GM12874 (cell line): Measurements from ENCODE around the gene SLC2A9.

ENCODE experiments used
- TF ChIP-seq, protein P1 (sequence below): IDR thresholded peaks from 2 replicates; pipeline ENCODE4 v1.5.1; 2011; ENCODE audit warnings: low read depth, mild to moderate bottlenecking, control low read depth, low read length, moderate library complexity; ENCODE audit not compliant: insufficient read depth

SLC2A9 gene

DNA sequence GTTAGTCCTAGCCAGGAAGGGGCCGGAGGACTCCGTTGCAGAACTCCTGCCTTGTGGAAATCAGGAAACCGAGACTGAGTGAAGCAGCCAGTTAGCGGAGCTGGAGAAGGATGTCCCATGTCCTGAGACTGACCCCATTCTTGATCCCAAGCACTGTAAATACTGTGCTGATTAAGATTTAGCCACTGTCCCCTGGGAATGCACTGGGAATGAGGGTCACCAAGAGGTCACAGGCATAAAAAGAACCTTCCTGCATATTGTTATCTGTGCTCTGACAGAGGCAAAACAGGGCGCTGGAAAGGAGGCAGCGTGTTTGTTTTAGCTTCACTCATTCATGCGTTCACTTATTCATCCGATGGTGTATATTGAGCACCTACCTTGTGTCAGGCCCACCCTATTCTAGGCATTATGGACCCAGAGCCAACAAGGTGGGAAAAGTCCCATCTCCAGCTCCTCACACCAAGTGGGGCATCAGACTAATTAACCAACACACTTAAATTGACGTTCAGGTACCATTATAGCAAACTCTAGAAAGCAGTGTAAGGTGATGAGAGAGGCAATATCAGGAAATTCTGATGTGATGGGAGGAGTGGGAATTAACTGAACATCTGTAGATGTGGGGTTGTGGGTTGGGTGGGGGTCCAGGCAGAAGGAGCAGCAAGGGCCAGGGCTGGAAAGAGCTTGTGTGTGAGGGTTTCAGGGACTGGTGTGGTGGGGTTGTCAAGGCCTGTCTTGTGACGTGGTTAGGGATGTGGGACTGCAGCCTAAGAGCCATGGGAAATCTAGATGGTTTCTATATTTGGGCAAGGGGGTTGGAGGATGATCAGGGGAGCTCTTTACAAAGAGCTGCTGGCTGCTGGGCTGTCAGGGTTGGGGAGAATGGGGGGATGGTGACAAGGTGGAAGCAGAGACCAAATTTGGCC is 10.6 kb upstream of the SLC2A9 start:
- TF ChIP-seq, protein P1, sequence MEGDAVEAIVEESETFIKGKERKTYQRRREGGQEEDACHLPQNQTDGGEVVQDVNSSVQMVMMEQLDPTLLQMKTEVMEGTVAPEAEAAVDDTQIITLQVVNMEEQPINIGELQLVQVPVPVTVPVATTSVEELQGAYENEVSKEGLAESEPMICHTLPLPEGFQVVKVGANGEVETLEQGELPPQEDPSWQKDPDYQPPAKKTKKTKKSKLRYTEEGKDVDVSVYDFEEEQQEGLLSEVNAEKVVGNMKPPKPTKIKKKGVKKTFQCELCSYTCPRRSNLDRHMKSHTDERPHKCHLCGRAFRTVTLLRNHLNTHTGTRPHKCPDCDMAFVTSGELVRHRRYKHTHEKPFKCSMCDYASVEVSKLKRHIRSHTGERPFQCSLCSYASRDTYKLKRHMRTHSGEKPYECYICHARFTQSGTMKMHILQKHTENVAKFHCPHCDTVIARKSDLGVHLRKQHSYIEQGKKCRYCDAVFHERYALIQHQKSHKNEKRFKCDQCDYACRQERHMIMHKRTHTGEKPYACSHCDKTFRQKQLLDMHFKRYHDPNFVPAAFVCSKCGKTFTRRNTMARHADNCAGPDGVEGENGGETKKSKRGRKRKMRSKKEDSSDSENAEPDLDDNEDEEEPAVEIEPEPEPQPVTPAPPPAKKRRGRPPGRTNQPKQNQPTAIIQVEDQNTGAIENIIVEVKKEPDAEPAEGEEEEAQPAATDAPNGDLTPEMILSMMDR, result no peak

DNA sequence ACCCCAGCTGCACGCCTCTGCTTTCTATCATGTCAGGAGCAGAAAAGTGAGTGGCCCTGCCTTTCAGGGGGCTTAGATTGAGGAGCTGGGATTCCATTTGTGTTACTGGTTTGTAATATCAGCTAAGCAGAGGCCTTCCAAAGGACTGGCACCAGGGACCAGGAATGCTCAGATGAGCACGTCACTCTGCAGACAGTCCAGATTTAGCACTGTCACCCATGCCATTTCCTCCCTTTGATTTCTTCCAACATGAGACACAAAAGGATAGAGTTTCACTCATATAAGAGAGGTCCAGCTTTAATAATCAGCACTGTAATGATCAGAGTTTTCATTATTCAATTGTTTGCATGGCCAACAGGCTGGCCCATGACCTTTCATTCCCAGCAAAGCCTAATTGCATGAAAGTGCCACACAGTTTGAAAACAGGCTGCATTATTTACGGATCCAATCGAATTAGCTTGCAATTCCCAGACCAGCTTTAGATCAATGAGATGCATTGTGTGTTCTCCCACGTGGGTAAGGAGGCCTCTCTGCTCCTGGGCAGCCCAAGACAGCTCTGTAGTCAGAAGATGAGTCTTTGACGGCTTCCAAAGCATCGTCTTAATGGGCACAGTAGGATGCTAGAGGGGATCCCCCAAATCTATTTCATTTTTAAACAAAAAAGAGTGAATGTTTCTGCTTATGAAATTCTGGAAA is 9.8 kb upstream of the SLC2A9 start:
- TF ChIP-seq, protein P1, result no peak

DNA sequence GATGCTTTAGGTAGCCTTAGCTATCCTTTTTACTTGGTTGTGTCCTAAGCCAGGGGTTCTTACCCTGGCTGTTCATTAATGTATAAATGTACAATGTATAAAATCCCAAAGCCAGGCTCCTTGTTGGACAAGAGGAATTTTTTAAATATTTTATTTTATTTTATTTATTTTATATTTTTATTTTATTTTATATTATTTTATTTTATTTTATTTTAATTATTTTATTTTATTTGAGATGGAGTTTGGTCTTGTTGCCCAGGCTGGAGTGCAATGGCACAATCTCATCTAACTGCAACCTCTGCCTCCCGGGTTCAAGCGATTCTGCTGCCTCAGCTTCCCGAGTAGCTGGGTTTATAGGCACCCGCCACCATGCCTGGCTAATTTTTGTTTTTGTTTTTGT is 8.1 kb upstream of the SLC2A9 start:
- TF ChIP-seq, protein P1, result no peak

DNA sequence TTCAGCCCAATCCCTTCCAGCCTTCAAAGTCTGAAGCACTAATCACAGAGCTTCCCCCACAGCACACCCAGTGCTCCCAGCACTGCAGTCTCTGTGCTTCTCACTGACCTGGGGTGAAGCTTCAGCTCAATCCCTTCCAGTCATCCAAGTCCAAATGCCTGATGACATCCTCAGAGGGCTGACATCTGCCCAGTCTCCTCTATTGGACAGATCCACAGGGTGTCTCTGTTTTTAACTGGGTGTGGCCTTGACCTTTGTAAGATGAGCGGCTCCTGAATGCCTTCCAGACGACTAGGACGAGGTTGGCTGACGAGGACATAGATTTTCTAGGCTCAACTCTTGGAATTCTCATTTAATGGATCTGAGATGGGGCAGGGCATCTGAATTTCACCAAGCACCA is 7.6 kb upstream of the SLC2A9 start:
- TF ChIP-seq, protein P1, result no peak

DNA sequence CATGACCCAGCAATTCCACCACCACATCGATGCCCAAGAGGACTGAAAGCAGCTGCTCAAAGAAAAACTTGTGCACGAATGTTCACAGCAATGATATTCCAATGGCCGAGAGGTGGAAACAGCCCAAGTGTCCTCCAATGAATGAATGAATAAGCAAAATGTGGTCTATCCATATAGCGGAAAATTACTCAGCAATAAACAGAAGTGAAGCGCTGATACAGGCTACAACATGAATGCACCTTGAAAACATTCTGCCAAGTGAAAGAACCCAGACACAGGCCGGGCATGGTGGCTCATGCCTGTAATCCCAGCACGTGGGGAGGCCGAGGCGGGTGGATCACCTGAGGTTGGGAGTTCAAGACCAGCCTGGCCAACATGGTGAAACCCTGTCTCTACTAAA is 5.2 kb upstream of the SLC2A9 start:
- TF ChIP-seq, protein P1, result no peak

DNA sequence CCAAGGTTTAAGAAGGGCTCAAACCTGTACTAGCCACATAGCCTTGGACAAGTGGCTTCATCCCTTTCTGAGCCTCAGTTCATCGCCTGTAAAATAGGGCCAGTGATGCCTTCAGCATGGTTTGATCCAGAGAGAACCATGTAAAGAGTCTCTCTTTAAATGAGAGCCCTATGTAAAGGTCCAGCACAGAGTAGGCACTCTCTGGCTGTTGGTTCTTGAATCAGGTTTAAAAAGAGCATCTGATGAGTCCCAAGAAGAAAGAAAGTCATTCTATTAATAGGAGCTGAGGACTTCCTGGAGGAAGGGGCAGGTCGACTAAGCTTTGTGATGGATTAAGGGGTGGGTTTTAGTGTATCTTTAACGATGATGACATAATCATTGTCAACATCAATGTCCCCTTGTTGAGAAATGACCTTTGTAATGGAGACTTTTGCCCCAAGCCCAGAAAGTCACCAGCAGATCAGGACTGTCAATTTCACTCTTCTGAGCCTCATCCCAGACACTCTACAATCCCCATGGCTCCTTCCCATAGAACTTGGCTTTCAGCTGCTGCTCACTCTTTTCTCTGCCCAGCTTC is 4.0 kb upstream of the SLC2A9 start:
- TF ChIP-seq, protein P1, result no peak

- TF ChIP-seq, protein P1, result no peak
These were observed 3.0 kb upstream of the SLC2A9 start for GRCh38 chr4:10024303-10024702.
